Suprapubic skin (tissue), 4 donors: Measurements from ENCODE around the gene TFCP2L1.

Experiments used
- EP300 ChIP-seq: sonication (generic); formaldehyde crosslinking; IDR thresholded peaks from one replicate; pipeline ENCODE4 v1.6.1; 2017; ENCODE audit warnings: antibody characterized with exemption
- POLR2A ChIP-seq, 2 donors: fragments of 450-650 bp; IDR thresholded peaks; one replicate each; pipeline ENCODE4 v1.6.1; 2017; ENCODE audit warnings: antibody characterized with exemption in 2 of 2, mild to moderate bottlenecking in 2 of 2, moderate library complexity in 2 of 2
- POLR2AphosphoS5 ChIP-seq, 3 donors: sonication (generic); formaldehyde crosslinking; IDR thresholded peaks; one replicate each; pipeline ENCODE4 v1.6.1; 2017; ENCODE audit warnings: antibody characterized with exemption in 3 of 3
- TF ChIP-seq, protein P1 (sequence below), 2 donors: fragments of 200-600 bp in 1 of 2; fragments of 450-650 bp in 1 of 2; sonication (generic) in 1 of 2; IDR thresholded peaks; one replicate each; pipeline ENCODE4 v1.5.1; 2016 to 2019; ENCODE audit warnings: antibody characterized with exemption in 2 of 2, mild to moderate bottlenecking in 1 of 2, moderate library complexity in 1 of 2

DNA sequence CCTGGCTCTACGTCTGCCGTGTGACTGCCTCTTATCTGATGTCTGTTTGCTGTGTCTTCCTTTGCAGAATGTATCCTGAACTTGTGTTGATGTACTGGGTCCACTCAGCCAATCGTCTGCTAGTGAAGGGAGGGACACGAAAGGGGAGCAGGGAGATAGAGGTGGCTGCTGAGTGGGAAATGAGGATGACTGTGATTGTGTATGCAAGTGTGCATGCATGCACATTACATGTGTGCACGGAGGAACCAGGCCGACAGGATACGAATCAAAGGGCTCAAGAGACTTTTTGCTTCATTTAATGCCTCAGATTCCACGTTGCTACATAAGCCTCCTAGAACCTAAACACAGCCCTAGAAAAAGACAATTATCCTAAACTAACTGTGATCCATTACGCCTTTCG lies 111.2 kb downstream of the TFCP2L1 start:
- TF ChIP-seq, protein P1, sequence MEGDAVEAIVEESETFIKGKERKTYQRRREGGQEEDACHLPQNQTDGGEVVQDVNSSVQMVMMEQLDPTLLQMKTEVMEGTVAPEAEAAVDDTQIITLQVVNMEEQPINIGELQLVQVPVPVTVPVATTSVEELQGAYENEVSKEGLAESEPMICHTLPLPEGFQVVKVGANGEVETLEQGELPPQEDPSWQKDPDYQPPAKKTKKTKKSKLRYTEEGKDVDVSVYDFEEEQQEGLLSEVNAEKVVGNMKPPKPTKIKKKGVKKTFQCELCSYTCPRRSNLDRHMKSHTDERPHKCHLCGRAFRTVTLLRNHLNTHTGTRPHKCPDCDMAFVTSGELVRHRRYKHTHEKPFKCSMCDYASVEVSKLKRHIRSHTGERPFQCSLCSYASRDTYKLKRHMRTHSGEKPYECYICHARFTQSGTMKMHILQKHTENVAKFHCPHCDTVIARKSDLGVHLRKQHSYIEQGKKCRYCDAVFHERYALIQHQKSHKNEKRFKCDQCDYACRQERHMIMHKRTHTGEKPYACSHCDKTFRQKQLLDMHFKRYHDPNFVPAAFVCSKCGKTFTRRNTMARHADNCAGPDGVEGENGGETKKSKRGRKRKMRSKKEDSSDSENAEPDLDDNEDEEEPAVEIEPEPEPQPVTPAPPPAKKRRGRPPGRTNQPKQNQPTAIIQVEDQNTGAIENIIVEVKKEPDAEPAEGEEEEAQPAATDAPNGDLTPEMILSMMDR (IDR thresholded peaks at IDR 0.05), result no peak
- no peak for TF ChIP-seq POLR2A (IDR thresholded peaks at IDR 0.05)
- TF ChIP-seq POLR2AphosphoS5 (IDR thresholded peaks at IDR 0.05), result no peak
- no peak for TF ChIP-seq EP300
